IPS-18a (cell line): ENCODE data around the gene ABCD3.
"Not testable (repeated sequence)": the region's sequence is repeated elsewhere in the genome, so short reads cannot be mapped to it uniquely, and the experiment has no call there.

ENCODE experiments used
- H3K27ac ChIP-seq: one replicate; pipeline ENCODE4 v1.5.1; 2013; ENCODE audit warnings: low read length
- H3K27me3 ChIP-seq: one replicate; pipeline ENCODE4 v1.6.1; 2013; ENCODE audit warnings: mild to moderate bottlenecking, low read length; ENCODE audit not compliant: control insufficient read depth, insufficient read depth
- H3K36me3 ChIP-seq: one replicate; pipeline ENCODE4 v1.6.1; 2013; ENCODE audit warnings: low read depth, low read length; ENCODE audit not compliant: control insufficient read depth
- H3K4me1 ChIP-seq: one replicate; pipeline ENCODE4 v1.6.1; 2013; ENCODE audit warnings: low read depth, low read length; ENCODE audit not compliant: control insufficient read depth
- H3K4me3 ChIP-seq: one replicate; pipeline ENCODE4 v1.5.1; 2013; ENCODE audit warnings: low read length
- H3K9ac ChIP-seq: one replicate; pipeline ENCODE4 v1.6.1; 2013; ENCODE audit warnings: mild to moderate bottlenecking, low read length, moderate library complexity
- H3K9me3 ChIP-seq: one replicate; pipeline ENCODE4 v1.6.1; 2013; ENCODE audit warnings: low read depth, low read length; ENCODE audit not compliant: control insufficient read depth

Gene ABCD3

DNA sequence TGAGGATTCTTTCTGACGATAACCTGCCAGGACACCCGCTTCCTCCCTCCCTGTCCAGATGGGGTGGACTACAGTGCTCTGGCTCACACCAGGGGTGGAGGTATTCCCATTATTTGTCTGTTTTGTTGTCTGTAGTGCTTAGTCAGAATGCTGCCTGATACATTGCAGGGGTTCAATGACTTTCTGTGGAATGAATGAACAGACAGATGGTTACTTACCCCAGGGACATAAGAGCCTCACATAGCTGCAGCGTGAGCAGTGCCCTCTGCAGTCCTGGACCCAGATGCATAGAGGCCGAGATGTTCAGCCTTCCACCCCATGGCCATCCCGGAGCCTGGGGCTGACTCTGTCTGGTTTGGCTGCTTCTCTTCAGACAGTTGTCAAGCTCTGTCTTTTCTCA, 136.4 kb downstream of the ABCD3 start:
- no peaks in the 10 kb centered on the region for H3K27me3 ChIP-seq
- H3K27ac ChIP-seq, result no peak overlapping the region
- H3K36me3 ChIP-seq, result no peaks in the 10 kb centered on the region
- H3K9me3 ChIP-seq, result no peaks in the 10 kb centered on the region
- no peak overlapping the region for H3K4me3 ChIP-seq
- peaks cover 30% of the 10 kb centered on the region for H3K4me1 ChIP-seq
- H3K9ac ChIP-seq, result no peak overlapping the region

DNA sequence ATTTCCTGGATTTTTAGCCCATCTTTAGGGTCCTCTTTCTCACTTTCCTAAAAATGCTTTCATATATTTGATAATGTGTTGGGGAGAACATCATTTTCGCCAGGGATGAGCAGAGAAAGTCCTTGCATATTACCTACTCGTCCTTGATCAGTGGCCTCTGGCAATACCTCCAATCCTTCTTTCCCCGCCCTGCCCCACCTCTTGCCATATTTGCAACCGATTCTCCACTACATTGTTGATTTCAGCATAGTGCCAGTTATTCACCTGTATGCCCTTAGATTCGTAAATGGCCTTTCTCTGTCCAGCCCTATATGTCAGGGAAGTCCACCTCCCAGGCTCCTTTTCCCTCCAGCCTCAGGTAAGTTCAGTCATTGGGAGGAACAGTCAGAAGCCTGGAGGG, 136.9 kb downstream of the ABCD3 start:
- Histone ChIP-seq H3K4me1 (peaks cover 30% of the 10 kb centered on the region), H3K27me3 (no peaks in the 10 kb centered on the region), H3K4me3 (no peak overlapping the region), H3K9me3 (no peaks in the 10 kb centered on the region), H3K9ac (no peak overlapping the region), H3K27ac (no peak overlapping the region), H3K36me3 (no peaks in the 10 kb centered on the region)

DNA sequence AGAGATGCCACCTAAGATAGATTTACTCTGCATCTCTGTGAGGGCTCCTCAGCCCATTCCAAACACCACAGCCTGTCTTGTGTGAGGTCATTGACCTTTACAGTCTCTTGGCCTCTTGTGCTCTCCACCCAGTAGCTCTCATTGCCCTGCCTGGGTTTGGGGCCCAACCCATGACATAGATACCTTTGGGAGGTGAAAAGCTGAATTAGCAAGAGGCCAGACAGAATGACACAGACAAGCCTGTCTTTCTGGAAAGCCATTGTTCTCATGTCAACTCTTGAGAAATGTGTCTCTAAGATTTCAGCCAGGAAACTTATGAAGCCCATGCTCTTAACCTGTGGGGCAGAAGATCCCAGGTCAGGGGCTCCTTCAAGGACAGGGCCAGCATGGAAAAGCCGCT, 141.7 kb downstream of the ABCD3 start:
- H3K9me3 ChIP-seq, result no peaks in the 10 kb centered on the region
- no peaks in the 10 kb centered on the region for H3K27me3 ChIP-seq
- H3K9ac ChIP-seq, result no peak overlapping the region
- H3K36me3 ChIP-seq, result no peaks in the 10 kb centered on the region
- H3K4me3 ChIP-seq, result no peak overlapping the region
- no peak overlapping the region for H3K27ac ChIP-seq
- peaks cover 1% of the 10 kb centered on the region for H3K4me1 ChIP-seq

DNA sequence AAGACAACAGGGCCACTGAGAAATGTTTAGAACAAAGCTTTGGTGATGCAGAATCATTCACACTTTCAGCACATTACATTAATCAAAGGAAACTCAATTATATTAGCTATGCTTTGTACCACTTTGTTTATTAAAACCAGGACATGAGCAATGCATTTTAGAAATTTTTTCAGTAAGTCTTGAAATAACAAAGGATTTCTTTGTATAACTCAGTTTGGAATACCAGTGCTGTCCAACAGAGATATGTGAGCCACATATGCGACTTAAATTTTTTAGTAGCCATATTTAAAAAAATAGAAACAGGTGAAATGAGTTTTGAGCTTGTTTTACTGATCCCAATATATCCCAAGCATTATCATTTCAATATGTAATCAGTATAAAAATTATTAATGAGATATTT, 142.1 kb downstream of the ABCD3 start:
- H3K27me3 ChIP-seq, result no peaks in the 10 kb centered on the region
- H3K4me1 ChIP-seq, result no peaks in the 10 kb centered on the region
- no peaks in the 10 kb centered on the region for H3K9me3 ChIP-seq
- no peak overlapping the region for H3K27ac ChIP-seq
- no peak overlapping the region for H3K9ac ChIP-seq
- H3K36me3 ChIP-seq, result no peaks in the 10 kb centered on the region
- H3K4me3 ChIP-seq, result no peak overlapping the region

DNA sequence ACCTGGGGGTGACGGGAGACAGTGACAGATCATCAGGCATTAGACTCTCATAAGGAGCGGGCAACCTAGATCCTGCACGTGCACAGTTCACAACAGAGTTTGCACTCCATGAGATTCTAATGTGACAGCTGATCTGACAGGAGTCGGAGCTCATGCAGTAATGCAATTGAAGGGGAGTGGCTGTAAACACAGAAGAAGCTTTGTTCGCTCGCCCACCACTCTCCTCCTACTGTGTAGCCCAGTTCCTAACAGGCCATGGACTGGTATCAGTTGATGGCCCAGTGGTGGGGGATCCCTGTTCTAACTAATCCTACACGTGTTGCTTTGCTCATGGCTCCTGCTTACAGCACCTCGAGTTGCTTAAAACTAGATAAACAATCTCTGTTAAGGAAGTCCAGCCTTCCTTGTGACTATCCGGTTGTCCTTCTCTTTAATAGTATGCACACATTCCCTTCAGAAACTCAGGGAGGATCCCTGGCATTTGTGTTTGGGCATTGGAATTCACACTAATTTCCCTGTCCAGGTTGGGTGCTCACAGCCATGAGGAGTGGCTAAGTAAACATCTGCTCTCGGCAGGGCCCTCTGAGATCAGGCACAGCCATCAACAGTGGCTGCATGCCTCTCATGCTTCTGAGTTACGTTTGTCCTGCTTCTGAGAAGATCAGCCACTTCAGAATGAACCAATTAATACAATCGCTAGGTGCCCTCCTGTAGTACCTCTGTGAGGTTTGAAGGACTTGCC, 144.5 kb downstream of the ABCD3 start:
- Histone ChIP-seq H3K9ac (no peak overlapping the region), H3K4me1 (no peaks in the 10 kb centered on the region), H3K27ac (no peak overlapping the region), H3K27me3 (no peaks in the 10 kb centered on the region), H3K9me3 (no peaks in the 10 kb centered on the region), H3K4me3 (no peak overlapping the region), H3K36me3 (no peaks in the 10 kb centered on the region)

DNA sequence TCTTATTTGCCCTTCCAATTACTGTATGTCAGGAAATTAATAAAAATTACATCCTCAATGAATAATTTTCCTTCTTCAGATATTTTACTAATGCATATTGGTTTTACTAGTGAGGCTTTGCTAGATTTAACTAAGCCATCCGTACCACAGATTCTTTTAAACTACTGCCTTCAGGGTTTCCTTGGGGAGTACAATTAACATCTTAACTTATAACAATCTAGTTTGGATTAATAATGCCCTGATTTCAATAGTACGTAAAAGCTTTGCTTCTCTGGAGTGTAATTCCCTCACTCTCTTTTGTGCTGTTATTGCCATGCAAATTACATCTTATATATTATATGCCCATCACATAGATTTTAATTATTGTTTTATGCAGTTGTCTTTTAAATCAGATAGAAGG, 147.7 kb downstream of the ABCD3 start:
- no peak overlapping the region for H3K27ac ChIP-seq
- no peaks in the 10 kb centered on the region for H3K36me3 ChIP-seq
- H3K27me3 ChIP-seq, result no peaks in the 10 kb centered on the region
- no peaks in the 10 kb centered on the region for H3K9me3 ChIP-seq
- no peak overlapping the region for H3K9ac ChIP-seq
- no peak overlapping the region for H3K4me3 ChIP-seq
- H3K4me1 ChIP-seq, result no peaks in the 10 kb centered on the region

DNA sequence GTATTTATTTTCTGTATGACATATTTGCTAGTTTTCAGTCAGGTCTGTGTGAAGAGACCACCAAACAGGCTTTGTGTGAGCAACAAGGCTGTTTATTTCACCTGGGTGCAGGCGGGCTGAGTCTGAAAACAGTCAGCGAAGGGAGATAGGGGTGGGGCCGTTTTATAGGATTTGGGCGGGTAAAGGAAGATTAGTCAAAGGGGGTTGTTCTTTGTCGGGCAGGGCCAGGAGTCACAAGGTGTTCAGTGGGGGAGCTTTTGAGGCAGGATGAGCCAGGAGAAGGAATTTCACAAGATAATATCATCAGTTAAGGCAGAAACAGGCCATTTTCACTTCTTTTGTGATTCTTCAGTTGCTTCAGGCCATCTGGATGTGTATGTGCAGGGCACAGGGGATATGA, 148.2 kb downstream of the ABCD3 start:
- H3K27me3 ChIP-seq, result not testable (repeated sequence)

DNA sequence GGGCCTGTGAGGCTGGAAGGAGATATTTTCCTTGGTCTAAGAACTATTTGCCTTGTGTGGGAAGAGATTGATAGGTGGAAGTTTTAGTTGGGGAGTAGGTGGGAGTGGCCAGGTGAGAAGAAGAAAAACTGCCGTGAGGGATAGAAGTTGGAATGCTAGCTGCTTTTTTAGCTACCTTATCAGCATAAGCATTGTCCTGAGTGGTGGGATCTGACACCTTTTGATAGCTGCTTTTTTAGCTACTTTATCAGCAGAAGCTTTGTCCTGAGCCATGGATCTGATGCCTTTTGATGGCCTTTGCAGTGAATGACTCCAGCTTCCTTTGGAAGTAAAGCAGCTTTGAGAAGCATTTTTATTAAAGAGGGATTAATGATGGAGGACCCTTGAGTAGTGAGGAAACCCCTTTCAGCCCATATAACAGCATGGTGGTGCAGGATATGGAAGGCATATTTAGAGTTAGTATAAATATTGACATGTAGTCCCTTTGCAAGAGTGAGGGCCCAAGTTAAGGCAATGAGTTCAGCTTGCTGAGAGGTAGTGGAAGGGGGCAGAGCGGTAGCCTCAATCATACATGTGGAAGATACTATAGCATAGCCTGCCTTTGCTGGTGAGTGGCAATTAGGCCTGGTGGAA, 149.9 kb downstream of the ABCD3 start:
- not testable (repeated sequence) for H3K36me3 ChIP-seq, H3K9ac ChIP-seq, H3K4me1 ChIP-seq, H3K27me3 ChIP-seq, H3K4me3 ChIP-seq, H3K9me3 ChIP-seq, H3K27ac ChIP-seq

More for the DNA sequence above, 148.2 kb downstream of the ABCD3 start:
- H3K9me3 ChIP-seq, H3K4me3 ChIP-seq, H3K9ac ChIP-seq, H3K27ac ChIP-seq, H3K4me1 ChIP-seq, H3K36me3 ChIP-seq: not testable (repeated sequence)
